ENCODE results near the gene RNH1.
"Not testable (repeated sequence)": the region's sequence is repeated elsewhere in the genome, so short reads cannot be mapped to it uniquely, and the experiment has no call there.

The RNH1 gene

GRCh38 chr11:520428-521176 lies 13.6 kb upstream of the RNH1 start:
- no peak for DNase-seq (ENCODE audit: low read depth)

- peak; percentile 95 for DNase-seq (ENCODE audit: low read depth)
These were observed 11.6 kb upstream of the RNH1 start for GRCh38 chr11:518463-519202.

- DNase-seq (ENCODE audit: low read depth), result not testable (repeated sequence)
These were observed 10.1 kb upstream of the RNH1 start for GRCh38 chr11:516918-517685.

GRCh38 chr11:516400-516799 lies 9.4 kb upstream of the RNH1 start:
- DNase-seq (ENCODE audit: low read depth), result no peak

- DNase-seq (ENCODE audit: low read depth), result no peak
These were observed 8.1 kb upstream of the RNH1 start for GRCh38 chr11:515131-515530.

- DNase-seq (ENCODE audit: low read depth), result no peak
These were observed 7.6 kb upstream of the RNH1 start for GRCh38 chr11:514606-515005.

GRCh38 chr11:512761-513595 lies 5.9 kb upstream of the RNH1 start:
- no peak for DNase-seq (ENCODE audit: low read depth)

GRCh38 chr11:508956-509355 lies 1.9 kb upstream of the RNH1 start:
- no peak for DNase-seq (ENCODE audit: low read depth)

- DNase-seq (ENCODE audit: low read depth), result no peak
These were observed 879 bp upstream of the RNH1 start for GRCh38 chr11:507727-508515.

- peak; percentile 92 for DNase-seq (ENCODE audit: low read depth)
These were observed 626 bp downstream of the RNH1 start for GRCh38 chr11:506238-506994.

- DNase-seq (ENCODE audit: low read depth), result no peak
These were observed 2.1 kb downstream of the RNH1 start for GRCh38 chr11:504994-505344.

GRCh38 chr11:504053-504993 lies 2.7 kb downstream of the RNH1 start:
- peak; percentile 59 for DNase-seq (ENCODE audit: low read depth)

- peak; percentile 51 for DNase-seq (ENCODE audit: low read depth)
These were observed 3.7 kb downstream of the RNH1 start for GRCh38 chr11:503179-503981.

- DNase-seq (ENCODE audit: low read depth), result no peak
These were observed 4.5 kb downstream of the RNH1 start for GRCh38 chr11:502288-503178.

- no peak for DNase-seq (ENCODE audit: low read depth)
These were observed 5.3 kb downstream of the RNH1 start for GRCh38 chr11:501683-502287.

GRCh38 chr11:501001-501682 lies 5.9 kb downstream of the RNH1 start:
- DNase-seq (ENCODE audit: low read depth), result no peak
